Measurements from ENCODE around the gene LBHD2.

LBHD2 gene

DNA sequence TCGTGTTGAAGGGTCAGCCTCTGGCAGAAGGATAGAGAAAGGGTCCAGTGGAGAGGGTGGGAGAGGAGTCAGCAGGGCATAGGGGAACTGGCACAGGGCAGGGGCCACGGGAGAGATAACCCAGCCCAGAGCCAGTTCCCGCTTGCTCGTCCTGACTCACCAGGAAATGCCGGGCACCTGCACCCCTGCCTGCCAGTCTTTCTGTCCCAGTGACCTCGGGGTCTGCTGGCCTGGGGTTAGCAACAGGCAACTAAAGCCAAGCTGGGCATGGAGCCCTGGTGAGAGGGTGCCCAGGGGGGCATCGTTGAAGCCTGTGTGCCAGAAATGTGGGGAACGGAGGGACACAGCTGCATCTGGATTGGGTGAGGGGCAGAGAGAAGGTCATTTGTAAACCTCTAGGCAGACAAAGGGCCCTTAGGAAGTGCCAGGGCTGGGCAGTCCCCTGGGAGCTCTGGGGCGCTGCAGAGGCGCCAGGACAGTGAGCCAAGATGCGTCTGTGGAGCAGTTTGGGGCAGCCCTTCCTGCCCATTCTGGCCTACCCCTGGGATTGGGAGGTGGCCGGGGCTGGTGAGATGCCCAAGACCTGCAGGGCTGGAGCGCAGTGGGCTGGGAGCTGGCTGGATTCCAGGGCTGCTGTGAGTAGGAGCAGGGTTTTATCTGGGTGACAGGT is 44.8 kb downstream of the LBHD2 start:
- no peak overlapping the region for H3K9ac ChIP-seq (ENCODE audit: low read length)
- H2BK5ac ChIP-seq (ENCODE audit: low read depth, low read length, poor library complexity, severe bottlenecking) = no peak overlapping the region
- peak overlapping the region; percentile 60 for H2BK15ac ChIP-seq (ENCODE audit: low read depth, poor library complexity, severe bottlenecking)
- H2BK12ac ChIP-seq (ENCODE audit: low read length in 2 of 2) = no peak overlapping the region
- H3K79me1 ChIP-seq (replicated peaks; ENCODE audit: low read length, poor library complexity, severe bottlenecking) = peaks cover 16% of the 10 kb centered on the region
- no peak overlapping the region for H2BK120ac ChIP-seq (ENCODE audit: low read depth, low read length)
- no peaks in the 10 kb centered on the region for H3K27me3 ChIP-seq (ENCODE audit: control insufficient read depth in 1 of 2, insufficient read depth in 1 of 2, low read length in 2 of 2)
- peak overlapping the region; percentile 95 for H2AK5ac ChIP-seq (ENCODE audit: low read length, severe bottlenecking)
- no peak overlapping the region for H3K4ac ChIP-seq (ENCODE audit: low read depth in 1 of 2, low read length in 2 of 2)
- H3K27ac ChIP-seq (ENCODE audit: low read length, poor library complexity, severe bottlenecking) = peak overlapping the region; percentile 25
- DNase-seq = no peak
- no peak overlapping the region for H3K18ac ChIP-seq (ENCODE audit: low read depth in 1 of 2, low read length in 2 of 2)
- 88% methylated on average over 13 of the region's 13 CpGs for WGBS
- H3K4me2 ChIP-seq (ENCODE audit: low read length, poor library complexity, severe bottlenecking) = no peak overlapping the region
- H4K91ac ChIP-seq (ENCODE audit: low read length) = no peak overlapping the region
- H4K8ac ChIP-seq (ENCODE audit: low read length) = no peak overlapping the region
- no peak overlapping the region for H2AFZ ChIP-seq (ENCODE audit: low read depth, low read length)
- no peaks in the 10 kb centered on the region for H3K9me3 ChIP-seq (ENCODE audit: control insufficient read depth, low read length)
- no peak overlapping the region for H3K14ac ChIP-seq (ENCODE audit: low read length in 2 of 2)
- no peak overlapping the region for H3K23ac ChIP-seq (ENCODE audit: low read length in 2 of 2)
- peaks cover 63 to 64% of the 10 kb centered on the region in 2 experiments for H3K36me3 ChIP-seq (ENCODE audit: control insufficient read depth in 1 of 2, insufficient read depth in 2 of 2, low read depth in 1 of 2, low read length in 2 of 2)
- peaks cover 96% of the 10 kb centered on the region for H3K4me1 ChIP-seq (ENCODE audit: control insufficient read depth, insufficient read depth, low read depth, low read length)
- H3K4me3 ChIP-seq (ENCODE audit: insufficient read depth in 1 of 2, low read depth in 1 of 2, low read length in 2 of 2) = no peak overlapping the region

DNA sequence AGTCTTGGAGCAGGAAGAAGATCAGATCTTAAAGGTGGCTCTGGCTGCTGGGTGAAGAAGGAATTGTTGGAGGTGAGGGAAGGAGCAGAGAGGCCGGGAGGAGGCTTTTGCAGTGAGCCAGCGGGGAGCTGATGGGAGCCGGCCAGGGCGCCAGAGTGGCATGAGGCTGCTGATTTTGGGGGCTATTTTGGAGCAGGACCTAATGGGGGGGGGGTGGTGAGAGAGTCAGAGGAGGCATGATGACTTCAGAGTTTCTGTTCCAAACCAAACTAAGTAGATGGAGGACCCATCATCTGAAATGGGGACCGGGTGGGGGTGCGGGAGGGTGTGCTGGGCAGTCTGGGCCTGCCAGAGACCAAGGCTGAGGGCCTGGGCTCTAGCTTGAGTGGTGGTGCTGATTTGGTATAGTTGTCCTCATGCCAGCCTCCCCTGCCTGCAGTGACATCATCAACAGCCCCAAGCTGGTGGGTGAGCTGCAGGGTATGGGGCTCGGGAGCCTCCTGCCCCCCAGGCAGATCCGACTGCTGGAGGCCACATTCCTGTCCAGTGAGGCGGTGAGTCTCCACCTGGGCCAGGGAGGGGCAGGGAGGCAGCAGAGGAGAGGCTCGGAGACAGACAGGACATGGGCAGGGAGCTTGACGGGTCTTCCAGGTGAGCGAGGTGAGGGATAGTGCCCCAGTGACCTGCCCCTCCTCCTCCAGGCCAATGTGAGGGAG is 45.4 kb downstream of the LBHD2 start:
- Histone ChIP-seq H3K9ac (ENCODE audit: low read length) (no peak overlapping the region), H2AFZ (ENCODE audit: low read depth, low read length) (no peak overlapping the region), H3K14ac (ENCODE audit: low read length in 2 of 2) (no peak overlapping the region), H2BK5ac (ENCODE audit: low read depth, low read length, poor library complexity, severe bottlenecking) (no peak overlapping the region), H3K9me3 (ENCODE audit: control insufficient read depth, low read length) (no peaks in the 10 kb centered on the region), H3K36me3 (ENCODE audit: control insufficient read depth in 1 of 2, insufficient read depth in 2 of 2, low read depth in 1 of 2, low read length in 2 of 2) (peaks cover 69 to 71% of the 10 kb centered on the region in 2 experiments), H2BK120ac (ENCODE audit: low read depth, low read length) (no peak overlapping the region), H3K23ac (ENCODE audit: low read length in 2 of 2) (no peak overlapping the region), H3K4me2 (ENCODE audit: low read length, poor library complexity, severe bottlenecking) (no peak overlapping the region), H4K8ac (ENCODE audit: low read length) (no peak overlapping the region), H3K27me3 (ENCODE audit: control insufficient read depth in 1 of 2, insufficient read depth in 1 of 2, low read length in 2 of 2) (no peaks in the 10 kb centered on the region), H2AK5ac (ENCODE audit: low read length, severe bottlenecking) (peak overlapping the region; percentile 95), H3K4me1 (ENCODE audit: control insufficient read depth, insufficient read depth, low read depth, low read length) (peaks cover 89% of the 10 kb centered on the region), H3K4me3 (ENCODE audit: insufficient read depth in 1 of 2, low read depth in 1 of 2, low read length in 2 of 2) (no peak overlapping the region), H2BK15ac (ENCODE audit: low read depth, poor library complexity, severe bottlenecking) (no peak overlapping the region), H3K79me1 (replicated peaks; ENCODE audit: low read length, poor library complexity, severe bottlenecking) (peaks cover 16% of the 10 kb centered on the region), H3K18ac (ENCODE audit: low read depth in 1 of 2, low read length in 2 of 2) (no peak overlapping the region), H3K27ac (ENCODE audit: low read length, poor library complexity, severe bottlenecking) (peak overlapping the region; percentile 28), H3K4ac (ENCODE audit: low read depth in 1 of 2, low read length in 2 of 2) (no peak overlapping the region), H4K91ac (ENCODE audit: low read length) (peak overlapping the region; percentile 47), H2BK12ac (ENCODE audit: low read length in 2 of 2) (no peak overlapping the region)
- DNase-seq = no peak
- WGBS = 89% methylated on average over 12 of the region's 12 CpGs

DNA sequence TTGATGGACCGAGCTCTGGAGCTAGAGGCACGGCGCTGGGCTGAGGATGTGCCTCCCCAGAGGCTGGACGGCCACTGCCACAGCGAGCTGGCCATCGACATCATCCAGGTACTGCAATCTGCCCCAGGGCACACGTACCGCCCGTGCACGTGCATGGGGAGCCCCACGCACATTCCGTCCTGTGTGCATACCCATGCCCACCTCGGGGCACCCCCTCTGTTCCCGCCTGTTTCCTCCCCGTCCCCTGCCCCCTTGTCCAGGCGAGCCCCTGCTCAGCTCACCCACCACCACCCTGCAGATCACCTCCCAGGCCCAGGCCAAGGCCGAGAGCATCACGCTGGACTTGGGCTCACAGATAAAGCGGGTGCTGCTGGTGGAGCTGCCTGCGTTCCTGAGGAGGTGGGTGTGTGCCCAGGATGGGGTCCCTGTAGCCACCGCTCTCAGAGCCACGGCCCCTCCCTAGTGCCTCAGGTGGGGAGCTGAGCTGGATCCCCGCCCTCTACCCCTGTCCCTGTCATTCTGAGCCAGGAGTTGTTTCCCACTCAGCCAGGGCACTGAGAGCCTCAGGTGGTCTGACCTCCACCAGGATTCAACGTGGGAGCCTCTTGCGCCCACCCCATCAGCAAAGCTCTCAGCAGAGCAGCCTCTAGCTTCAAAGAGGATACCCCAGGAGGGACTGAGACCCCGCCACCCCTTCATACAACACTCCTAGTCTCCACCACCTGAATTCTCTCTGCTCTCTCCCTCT is 46.2 kb downstream of the LBHD2 start:
- peaks cover 76 to 78% of the 10 kb centered on the region in 2 experiments for H3K36me3 ChIP-seq (ENCODE audit: control insufficient read depth in 1 of 2, insufficient read depth in 2 of 2, low read depth in 1 of 2, low read length in 2 of 2)
- H3K9ac ChIP-seq (ENCODE audit: low read length) = no peak overlapping the region
- peak overlapping the region; percentile 84 for H2BK5ac ChIP-seq (ENCODE audit: low read depth, low read length, poor library complexity, severe bottlenecking)
- no peak overlapping the region for H4K8ac ChIP-seq (ENCODE audit: low read length)
- no peak overlapping the region for H4K91ac ChIP-seq (ENCODE audit: low read length)
- H2AK5ac ChIP-seq (ENCODE audit: low read length, severe bottlenecking) = peak overlapping the region; percentile 93
- no peak overlapping the region for H3K4me3 ChIP-seq (ENCODE audit: insufficient read depth in 1 of 2, low read depth in 1 of 2, low read length in 2 of 2)
- H3K9me3 ChIP-seq (ENCODE audit: control insufficient read depth, low read length) = no peaks in the 10 kb centered on the region
- no peak overlapping the region for H2AFZ ChIP-seq (ENCODE audit: low read depth, low read length)
- peaks cover 86% of the 10 kb centered on the region for H3K4me1 ChIP-seq (ENCODE audit: control insufficient read depth, insufficient read depth, low read depth, low read length)
- no peak overlapping the region for H2BK120ac ChIP-seq (ENCODE audit: low read depth, low read length)
- H3K27me3 ChIP-seq (ENCODE audit: control insufficient read depth in 1 of 2, insufficient read depth in 1 of 2, low read length in 2 of 2) = no peaks in the 10 kb centered on the region
- no peak overlapping the region for H2BK15ac ChIP-seq (ENCODE audit: low read depth, poor library complexity, severe bottlenecking)
- H3K27ac ChIP-seq (ENCODE audit: low read length, poor library complexity, severe bottlenecking) = peak overlapping the region; percentile 85
- no peak overlapping the region for H3K18ac ChIP-seq (ENCODE audit: low read depth in 1 of 2, low read length in 2 of 2)
- no peak overlapping the region for H2BK12ac ChIP-seq (ENCODE audit: low read length in 2 of 2)
- no peak overlapping the region for H3K14ac ChIP-seq (ENCODE audit: low read length in 2 of 2)
- no peak overlapping the region for H3K23ac ChIP-seq (ENCODE audit: low read length in 2 of 2)
- peaks cover 15% of the 10 kb centered on the region for H3K79me1 ChIP-seq (replicated peaks; ENCODE audit: low read length, poor library complexity, severe bottlenecking)
- H3K4ac ChIP-seq (ENCODE audit: low read depth in 1 of 2, low read length in 2 of 2) = no peak overlapping the region
- H3K4me2 ChIP-seq (ENCODE audit: low read length, poor library complexity, severe bottlenecking) = no peak overlapping the region
- no peak for DNase-seq
- 92% methylated on average over 25 of the region's 26 CpGs for WGBS

DNA sequence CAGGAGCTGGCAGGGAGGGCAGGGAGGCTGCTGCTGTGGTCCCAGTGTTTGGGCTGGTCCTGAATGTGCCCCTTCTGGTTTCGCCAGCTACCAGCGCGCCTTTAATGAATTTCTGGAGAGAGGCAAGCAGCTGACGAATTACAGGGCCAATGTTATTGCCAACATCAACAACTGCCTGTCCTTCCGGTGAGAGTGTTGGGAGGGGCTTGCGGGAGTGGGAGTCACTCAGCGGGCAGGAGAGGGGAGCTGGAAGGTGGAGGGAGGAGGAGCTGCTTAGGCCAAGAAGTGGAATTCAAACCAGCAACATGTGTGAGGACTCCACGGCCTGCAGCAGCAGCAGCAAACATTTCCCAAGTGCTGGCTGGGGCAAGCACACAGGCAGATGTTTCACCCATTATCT is 47.0 kb downstream of the LBHD2 start:
- Histone ChIP-seq H2BK120ac (ENCODE audit: low read depth, low read length) (no peak overlapping the region), H3K27ac (ENCODE audit: low read length, poor library complexity, severe bottlenecking) (peak overlapping the region; percentile 85), H3K4me3 (ENCODE audit: insufficient read depth in 1 of 2, low read depth in 1 of 2, low read length in 2 of 2) (no peak overlapping the region), H3K9ac (ENCODE audit: low read length) (no peak overlapping the region), H2BK15ac (ENCODE audit: low read depth, poor library complexity, severe bottlenecking) (no peak overlapping the region), H3K14ac (ENCODE audit: low read length in 2 of 2) (no peak overlapping the region), H3K4me2 (ENCODE audit: low read length, poor library complexity, severe bottlenecking) (peak overlapping the region; percentile 10), H3K23ac (ENCODE audit: low read length in 2 of 2) (no peak overlapping the region), H3K9me3 (ENCODE audit: control insufficient read depth, low read length) (no peaks in the 10 kb centered on the region), H3K18ac (ENCODE audit: low read depth in 1 of 2, low read length in 2 of 2) (no peak overlapping the region), H3K4ac (ENCODE audit: low read depth in 1 of 2, low read length in 2 of 2) (no peak overlapping the region), H2BK12ac (ENCODE audit: low read length in 2 of 2) (peak overlapping the region in 1 of 2 experiments; percentile 25), H3K36me3 (ENCODE audit: control insufficient read depth in 1 of 2, insufficient read depth in 2 of 2, low read depth in 1 of 2, low read length in 2 of 2) (peaks cover 83 to 84% of the 10 kb centered on the region in 2 experiments), H3K79me1 (replicated peaks; ENCODE audit: low read length, poor library complexity, severe bottlenecking) (peaks cover 17% of the 10 kb centered on the region), H2AK5ac (ENCODE audit: low read length, severe bottlenecking) (peak overlapping the region; percentile 93), H3K27me3 (ENCODE audit: control insufficient read depth in 1 of 2, insufficient read depth in 1 of 2, low read length in 2 of 2) (no peaks in the 10 kb centered on the region), H2BK5ac (ENCODE audit: low read depth, low read length, poor library complexity, severe bottlenecking) (peak overlapping the region; percentile 84), H3K4me1 (ENCODE audit: control insufficient read depth, insufficient read depth, low read depth, low read length) (peaks cover 83% of the 10 kb centered on the region), H4K91ac (ENCODE audit: low read length) (no peak overlapping the region), H2AFZ (ENCODE audit: low read depth, low read length) (no peak overlapping the region), H4K8ac (ENCODE audit: low read length) (no peak overlapping the region)
- 81% methylated on average over 8 of the region's 8 CpGs for WGBS
- DNase-seq = no peak

Measured in mesenchymal stem cell (in vitro differentiated cells and primary cell).